Measurements from ENCODE around the gene TNPO2.

The TNPO2 gene

DNA sequence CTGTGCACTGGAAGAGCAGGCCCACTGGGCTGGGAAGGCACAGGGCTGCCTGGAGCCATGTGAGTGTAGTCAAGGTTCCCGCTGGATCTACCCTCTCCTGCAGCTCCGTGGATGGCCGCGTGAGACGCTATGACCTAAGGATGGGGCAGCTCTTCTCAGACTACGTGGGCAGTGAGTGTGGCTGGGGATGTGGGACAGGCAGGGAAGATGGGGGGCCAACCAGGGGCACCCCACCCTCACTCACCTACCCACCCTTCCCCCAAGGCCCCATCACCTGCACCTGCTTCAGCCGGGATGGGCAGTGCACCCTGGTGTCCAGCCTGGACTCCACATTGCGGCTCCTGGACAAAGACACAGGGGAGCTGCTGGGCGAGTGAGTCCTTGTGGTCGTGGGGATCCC, 51.0 kb downstream of the TNPO2 start:
- FAIRE-seq: no peak

DNA sequence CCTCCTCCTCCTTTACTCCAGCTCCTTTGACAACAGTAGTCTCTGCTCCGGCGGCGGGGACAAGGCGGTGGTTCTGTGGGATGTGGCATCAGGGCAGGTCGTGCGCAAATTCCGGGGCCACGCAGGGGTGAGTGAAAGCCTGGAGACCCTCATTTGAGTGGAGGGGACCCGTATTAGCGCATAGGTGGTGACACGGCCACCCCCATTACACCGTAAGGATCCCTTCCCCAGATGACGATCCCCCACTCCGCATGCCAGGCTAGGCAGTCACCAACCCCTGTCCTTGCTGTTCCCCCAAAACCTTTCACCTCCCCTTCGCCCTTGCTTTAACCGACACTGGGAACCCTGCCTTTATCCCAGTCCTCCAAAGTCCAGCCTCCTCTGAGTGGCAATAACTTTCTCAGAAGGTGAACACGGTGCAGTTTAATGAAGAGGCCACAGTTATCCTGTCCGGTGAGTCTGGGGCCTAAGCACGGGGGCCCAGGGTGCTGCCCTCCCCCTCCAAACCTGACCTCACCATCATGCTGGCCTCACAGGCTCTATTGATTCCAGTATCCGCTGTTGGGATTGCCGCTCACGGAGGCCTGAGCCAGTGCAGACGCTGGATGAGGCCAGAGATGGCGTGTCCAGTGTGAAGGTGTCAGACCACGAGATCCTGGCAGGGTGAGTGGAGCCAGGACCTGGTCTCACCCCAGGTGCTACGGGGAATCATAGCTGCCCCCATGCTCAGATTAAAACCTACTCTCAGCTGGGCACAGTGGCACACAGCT, 53.4 kb downstream of the TNPO2 start:
- FAIRE-seq: no peak

DNA sequence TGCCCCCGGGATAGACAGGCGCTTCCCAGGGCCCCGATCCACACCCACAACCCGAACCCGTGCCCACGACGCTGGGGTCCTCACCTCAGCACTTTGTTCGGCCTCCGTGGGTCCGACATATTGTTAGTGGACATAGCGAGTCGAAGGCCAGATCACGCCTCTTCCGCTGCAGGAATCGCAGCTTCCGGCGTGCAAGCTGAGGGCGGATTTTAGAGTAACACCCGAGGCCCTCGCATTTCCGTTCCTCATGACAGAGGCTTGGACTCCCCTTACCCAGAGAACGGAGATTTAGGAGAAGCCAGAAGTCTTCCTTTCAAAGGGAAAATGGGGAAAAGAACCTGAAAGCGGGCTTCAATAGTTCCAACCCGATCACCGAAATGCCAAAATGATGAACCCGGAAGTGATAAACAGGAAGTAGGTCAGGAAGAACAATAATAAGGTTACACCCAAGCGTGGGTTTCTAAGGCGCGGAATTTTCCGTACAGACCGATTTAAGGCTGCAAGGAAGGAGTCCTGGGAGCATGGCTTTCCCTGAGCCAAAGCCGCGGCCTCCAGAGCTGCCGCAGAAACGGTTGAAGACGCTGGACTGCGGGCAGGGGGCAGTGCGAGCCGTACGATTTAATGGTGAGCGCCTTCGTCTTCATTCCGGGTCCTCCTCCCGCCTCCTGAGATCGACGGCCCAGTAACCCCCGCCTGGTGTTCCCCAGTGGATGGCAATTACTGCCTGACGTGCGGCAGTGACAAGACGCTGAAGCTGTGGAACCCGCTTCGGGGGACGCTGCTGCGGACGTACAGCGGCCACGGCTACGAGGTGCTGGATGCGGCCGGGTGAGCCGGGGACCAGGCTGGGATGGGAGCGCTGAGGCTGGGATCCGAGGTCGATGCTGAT, 54.2 kb downstream of the TNPO2 start:
- no peak for FAIRE-seq

- no peak for FAIRE-seq
Observed at GRCh38 chr19:12668932-12669269, 54.8 kb downstream of the TNPO2 start.

DNA sequence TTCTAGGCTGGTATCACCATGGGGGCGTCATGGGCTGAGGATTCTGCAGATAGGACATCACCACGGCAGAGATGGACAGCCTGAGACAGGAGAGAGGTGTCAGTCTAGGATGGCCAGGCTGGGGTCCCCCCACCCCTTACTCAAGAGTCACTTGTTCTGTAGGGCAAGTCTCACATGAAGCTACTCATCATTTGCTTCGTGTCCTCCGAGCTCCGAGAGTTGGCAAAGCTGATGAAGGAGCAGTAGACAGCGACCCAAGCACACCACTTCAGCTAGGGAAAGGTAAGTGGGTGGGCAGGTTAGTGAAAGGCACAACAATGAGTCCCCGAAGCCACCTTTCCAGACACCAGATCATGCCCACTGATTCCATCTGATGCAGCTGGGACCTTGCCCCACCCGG, 55.4 kb downstream of the TNPO2 start:
- no peak for FAIRE-seq

DNA sequence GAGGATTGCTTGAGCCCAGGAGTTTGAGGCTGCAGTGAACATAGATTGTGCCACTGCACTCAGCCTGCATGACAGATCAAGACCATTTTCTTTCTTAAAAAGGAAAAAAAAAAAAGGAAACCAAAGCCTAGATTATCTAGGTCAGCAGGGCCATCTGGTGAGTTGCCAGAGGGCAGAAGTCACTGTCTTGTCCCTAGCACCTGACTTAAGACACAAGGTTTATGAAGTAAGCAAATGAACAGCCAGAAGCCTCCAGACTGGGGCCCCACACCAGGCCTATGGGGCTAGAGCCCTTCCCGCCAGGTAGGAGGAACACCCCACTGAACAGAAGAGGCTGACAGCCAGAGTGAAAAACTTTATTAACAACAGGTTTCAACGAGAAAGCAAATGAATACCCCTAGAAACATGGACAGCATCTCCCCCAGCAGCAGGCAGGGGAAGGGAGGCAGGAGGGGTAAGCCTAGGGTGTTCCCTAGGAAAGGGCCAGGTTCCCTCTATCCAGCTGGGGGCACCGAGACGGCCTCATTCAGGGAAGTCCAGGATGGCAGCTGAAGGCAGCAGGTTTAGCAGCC, 55.9 kb downstream of the TNPO2 start:
- FAIRE-seq: no peak

DNA sequence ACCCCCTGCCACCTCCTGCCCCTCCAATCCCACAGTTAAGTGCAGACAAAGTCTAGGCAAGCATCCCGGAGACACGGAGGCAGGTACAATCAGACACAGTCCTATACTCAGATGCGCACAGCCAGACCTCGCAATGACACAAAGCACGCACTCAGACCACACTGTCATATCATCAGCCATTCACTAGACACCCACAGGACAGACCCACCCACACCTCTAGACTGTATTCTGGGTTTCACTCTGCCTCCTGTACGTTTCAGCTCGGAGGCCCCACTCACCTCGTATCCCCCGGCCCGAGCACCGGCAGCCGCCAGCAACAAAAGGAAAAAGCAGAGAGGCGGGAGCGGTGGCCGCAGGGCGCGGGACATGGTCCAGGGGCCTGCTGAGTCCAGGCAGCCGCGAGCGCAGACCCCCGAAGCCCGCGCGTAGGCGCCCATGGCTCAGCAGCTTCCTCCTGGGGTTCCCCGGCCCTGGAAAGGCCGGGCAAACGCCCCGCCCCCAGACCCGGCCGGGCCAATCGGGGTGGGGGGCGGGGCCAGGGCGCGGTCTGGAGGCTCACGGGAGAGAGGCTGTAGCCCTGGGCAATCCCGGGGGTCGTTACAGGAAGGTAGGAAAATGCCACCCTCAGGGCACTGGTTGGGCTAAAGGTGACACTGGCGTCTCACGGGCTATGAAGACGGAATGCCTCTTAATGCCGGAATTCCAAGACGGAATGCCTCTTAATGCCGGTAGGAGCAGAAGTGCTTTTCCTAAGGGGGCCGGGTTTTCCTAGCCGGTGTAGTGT, 57.3 kb downstream of the TNPO2 start, which contains the start of the genes MAN2B1 and WDR83:
TSS of gene MAN2B1 (minus strand) at position 478 of the 784 bp plus-strand sequence. CDS start at position 437, 41 bp downstream.
TSS of gene WDR83 (plus strand) at position 543 of the 784 bp plus-strand sequence. CDS start 2,984 bp downstream, outside the sequence.
- FAIRE-seq: no peak

GRCh38 chr19:12665671-12666264, 58.0 kb downstream of the TNPO2 start:
- FAIRE-seq: no peak

DNA sequence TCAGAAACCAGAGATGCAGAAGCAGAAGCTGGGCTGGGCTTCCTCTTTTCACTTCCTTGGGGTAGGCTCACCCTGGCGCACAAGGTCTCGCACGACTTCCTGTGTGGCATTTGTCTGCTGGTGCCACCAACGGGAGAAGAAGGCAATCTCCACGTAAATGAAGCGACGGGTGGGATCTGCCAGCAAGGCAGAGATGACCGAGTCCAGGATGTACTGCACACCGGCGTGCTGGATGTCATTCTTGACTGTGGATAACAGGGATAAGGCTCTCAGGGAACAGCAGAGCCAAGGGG, 58.5 kb downstream of the TNPO2 start:
- no peak for FAIRE-seq

DNA sequence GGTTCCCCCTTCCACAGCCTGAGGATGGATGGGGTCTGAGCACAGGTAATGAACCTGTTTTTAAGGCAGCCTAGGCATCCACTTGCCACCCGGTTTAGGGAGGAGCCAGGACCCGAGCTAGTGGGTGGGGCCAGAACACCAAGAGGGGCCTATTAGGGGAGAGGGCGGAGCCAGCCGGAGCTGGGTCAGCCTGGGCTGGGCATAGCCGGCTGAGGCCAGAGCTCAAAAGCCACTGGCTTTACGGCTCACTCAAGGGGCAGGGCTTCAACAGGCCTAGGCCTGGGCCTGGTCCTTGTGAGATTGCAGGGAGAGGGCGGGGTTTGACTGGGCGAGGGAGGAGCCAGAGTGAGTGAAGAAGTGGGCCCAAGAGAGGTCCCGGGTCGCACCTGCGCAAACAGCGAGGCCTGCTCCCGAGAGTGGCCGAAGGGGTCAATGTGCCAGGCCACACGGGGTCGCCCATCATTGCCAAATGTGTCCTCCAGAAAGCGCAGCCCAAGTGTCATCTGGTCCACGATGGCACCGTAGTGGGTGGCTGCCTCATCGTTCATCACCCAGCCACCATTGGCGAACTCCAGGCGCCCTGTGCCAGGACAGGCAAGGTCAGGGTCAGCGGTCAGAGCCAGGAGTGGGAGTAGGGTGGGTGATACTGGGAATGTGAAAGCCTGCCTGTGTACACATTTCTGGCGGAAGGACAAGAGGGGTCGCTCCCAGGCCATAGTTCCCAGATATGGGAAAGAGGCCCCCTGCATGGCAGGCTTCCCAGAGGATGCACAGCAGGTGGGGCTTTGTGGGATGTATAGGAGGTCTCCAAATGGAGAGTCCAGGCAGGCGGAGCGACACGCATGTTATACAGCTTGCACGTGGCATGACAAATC, 59.1 kb downstream of the TNPO2 start:
- no peak for FAIRE-seq

DNA sequence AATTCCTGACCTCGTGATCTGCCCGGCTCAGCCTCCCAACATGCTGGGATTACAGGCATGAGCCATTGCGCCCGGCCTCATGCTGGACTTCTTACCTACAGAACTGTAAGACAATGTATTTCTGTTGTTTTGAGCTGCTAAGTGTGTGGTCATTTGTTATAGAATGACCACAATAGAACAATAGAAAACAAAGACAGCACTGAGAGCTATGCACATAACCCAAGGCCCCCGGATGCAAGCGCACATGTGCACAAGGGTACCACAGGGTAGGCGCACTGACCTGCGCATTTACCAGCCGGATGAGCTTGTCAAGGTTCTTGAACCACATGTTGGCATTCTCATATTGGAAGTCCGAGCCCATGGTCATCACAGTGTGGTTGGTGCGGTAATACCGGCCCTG, 62.8 kb downstream of the TNPO2 start:
- no peak for FAIRE-seq

GRCh38 chr19:12657966-12658365, 65.8 kb downstream of the TNPO2 start:
- FAIRE-seq: no peak

DNA sequence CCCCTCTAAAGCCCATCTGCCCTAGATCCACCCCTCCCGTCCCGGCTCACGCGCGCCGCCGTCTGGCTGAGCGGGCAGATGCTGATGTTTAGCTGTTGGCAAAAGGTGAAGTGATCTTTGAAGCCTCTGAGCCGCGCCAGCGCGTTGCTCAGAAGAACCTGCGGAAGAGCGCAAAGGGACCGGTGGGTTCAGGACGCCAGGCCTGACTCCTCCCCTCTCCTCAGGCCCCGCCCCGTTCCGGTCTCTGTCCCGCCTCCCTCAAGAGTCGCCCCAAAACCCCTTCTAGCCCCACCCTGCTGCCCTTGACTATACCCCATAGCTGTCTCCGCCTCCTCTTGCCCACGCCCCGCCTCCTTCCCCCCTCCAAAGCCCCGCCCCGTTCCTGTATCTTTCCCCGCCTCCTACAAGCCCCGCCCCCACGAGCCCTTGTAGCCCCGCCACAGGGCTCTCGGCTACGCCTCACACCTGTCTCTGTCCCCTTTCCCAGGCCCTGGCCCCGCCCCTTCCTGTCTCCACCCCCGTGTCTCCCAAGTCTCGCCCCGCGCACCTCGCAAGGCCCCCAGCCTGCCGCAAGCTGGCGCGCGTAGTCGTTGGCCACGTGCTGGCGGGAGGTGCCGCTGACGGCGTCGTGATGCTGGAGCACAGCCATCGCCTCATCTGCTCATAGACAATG, 66.7 kb downstream of the TNPO2 start:
- FAIRE-seq: no peak

- no peak for FAIRE-seq
Observed at GRCh38 chr19:12655546-12655945, 68.2 kb downstream of the TNPO2 start.

DNA sequence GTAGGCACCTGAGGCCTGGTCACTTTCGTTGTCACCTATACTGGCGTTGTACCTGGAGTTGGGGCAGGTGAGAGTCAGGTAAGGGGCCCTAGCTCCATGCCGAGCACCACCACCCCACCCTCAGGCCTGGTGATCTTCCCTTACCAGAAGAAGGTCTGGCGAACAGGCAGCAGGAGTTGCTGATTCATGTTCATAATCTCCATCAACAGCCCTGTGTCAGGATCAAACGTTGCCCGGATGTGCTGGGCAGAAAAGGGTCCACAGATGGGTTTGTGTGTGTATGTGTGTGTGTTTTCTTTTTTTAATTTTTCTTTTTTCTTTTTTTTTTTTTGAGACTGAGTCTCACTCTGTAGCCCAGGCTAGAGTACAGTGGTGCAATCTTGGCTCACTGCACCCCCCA, 71.5 kb downstream of the TNPO2 start:
- FAIRE-seq: no peak

DNA sequence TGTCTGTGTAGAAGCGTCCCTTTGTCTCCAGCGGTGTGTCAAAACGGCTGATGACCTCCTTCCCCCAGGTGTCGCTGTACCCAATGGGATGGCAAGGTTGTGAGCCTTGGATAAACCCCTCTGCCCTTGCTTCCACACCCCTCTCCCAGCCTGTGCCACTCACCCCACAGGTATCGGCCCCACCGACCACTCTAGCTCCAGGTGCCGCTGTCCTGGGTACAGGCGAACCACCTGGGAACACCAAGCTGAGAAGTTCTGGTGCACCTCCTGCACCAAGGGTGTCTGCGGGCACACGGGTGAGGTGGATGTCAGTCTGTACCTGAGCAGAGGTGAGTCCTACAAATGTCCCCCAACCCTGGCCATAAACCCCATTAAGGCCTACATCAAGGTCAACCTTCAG, 73.8 kb downstream of the TNPO2 start:
- no peak for FAIRE-seq
